Activated CD4-positive, alpha-beta memory T cell treated with anti-CD3 and anti-CD28 coated beads, Interleukin-2, amount 10 ng/mL, durations not matched to agents 7 days and 5 days (primary cell): Measurements from ENCODE around the gene SNED1. TPM values are rescaled to one million over a fixed set of nuclear protein-coding genes. Genes with fewer than 3 reads are reported as not detected.

ENCODE experiments used
- CTCF ChIA-PET: fragments of 350-600 bp; sonication (Branson Sonifier 250); formaldehyde crosslinking; loops from one replicate; lab custom pipeline; 2021; ENCODE audit warnings: antibody characterized with exemption, inconsistent platforms; lab: Charles Lee
- POLR2A ChIA-PET: fragments of 350-600 bp; sonication (Branson Sonifier 250); formaldehyde crosslinking; loops from one replicate; lab custom pipeline; 2021; ENCODE audit warnings: antibody characterized with exemption; lab: Charles Lee
- DNase-seq: peaks from one replicate; pipeline ENCODE4 v3.0.0-alpha.2; 2020
- H3K27ac Mint-ChIP-seq: one replicate; pipeline ENCODE4 v1.8.0; 2021; ENCODE audit warnings: mild to moderate bottlenecking, mixed read lengths
- H3K27me3 Mint-ChIP-seq: one replicate; pipeline ENCODE4 v1.8.0; 2021; ENCODE audit warnings: mixed read lengths
- H3K36me3 Mint-ChIP-seq: one replicate; pipeline ENCODE4 v1.8.0; 2021; ENCODE audit warnings: low read depth, mixed read lengths
- H3K4me1 Mint-ChIP-seq: one replicate; pipeline ENCODE4 v1.8.0; 2021; ENCODE audit warnings: mixed read lengths
- H3K4me3 Mint-ChIP-seq: one replicate; pipeline ENCODE4 v1.8.0; 2021; ENCODE audit warnings: mild to moderate bottlenecking, mixed read lengths
- H3K9me3 Mint-ChIP-seq: one replicate; pipeline ENCODE4 v1.8.0; 2021; ENCODE audit warnings: mixed read lengths
- total RNA-seq, 2 experiments: library from RNA; stranded (reverse); gene quantifications; one replicate each; pipeline ENCODE4 v1.2.3, GENCODE V29; 2021

SNED1 gene
- total RNA-seq, 2 experiments from 2014 or later = 32.6 to 34.3 TPM

DNA sequence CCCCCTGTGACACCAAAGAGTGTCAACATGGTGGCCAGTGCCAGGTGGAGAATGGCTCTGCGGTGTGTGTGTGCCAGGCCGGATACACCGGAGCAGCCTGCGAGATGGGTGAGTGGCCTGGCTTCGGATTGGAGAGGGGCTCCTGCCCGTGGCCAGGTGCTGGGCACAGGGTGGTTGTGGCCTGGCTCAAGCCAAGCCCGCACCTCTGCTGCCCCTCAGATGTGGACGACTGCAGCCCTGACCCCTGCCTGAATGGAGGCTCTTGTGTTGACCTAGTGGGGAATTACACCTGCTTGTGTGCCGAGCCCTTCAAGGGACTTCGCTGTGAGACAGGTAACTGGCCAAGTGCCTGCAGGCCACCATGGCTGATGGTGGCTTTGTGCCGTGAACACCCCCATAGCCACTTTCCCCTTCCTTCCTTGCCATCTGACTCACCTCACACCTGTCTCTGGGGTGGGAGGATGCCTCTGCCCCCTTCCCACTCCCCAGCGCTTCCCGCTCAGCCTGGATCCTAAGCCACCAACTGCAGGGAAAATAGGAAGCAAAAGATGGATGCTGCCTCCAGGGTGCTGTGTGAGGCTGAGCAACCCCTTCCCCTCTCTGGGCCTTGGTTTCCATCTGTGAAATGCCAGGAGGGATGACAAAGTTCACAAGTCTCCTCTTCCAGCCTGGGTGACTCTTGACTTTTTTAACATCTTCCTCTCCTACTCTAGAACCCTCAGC, 41.8 kb downstream of the SNED1 start:
- Mint-ChIP-seq H3K4me1 (peaks cover 50% of the 10 kb centered on the region), H3K27ac (no peak overlapping the region), H3K4me3 (no peak overlapping the region), H3K9me3 (no peaks in the 10 kb centered on the region), H3K36me3 (peaks cover 26% of the 10 kb centered on the region), H3K27me3 (peaks cover 9% of the 10 kb centered on the region)
- POLR2A ChIA-PET = interaction anchor here (1.0 kb wide), 1 partner anchor 11 kb away, joined by 3 read pairs; no protein-coding TSS in a partner anchor
- DNase-seq = no peak
- CTCF ChIA-PET = no interaction called here

DNA sequence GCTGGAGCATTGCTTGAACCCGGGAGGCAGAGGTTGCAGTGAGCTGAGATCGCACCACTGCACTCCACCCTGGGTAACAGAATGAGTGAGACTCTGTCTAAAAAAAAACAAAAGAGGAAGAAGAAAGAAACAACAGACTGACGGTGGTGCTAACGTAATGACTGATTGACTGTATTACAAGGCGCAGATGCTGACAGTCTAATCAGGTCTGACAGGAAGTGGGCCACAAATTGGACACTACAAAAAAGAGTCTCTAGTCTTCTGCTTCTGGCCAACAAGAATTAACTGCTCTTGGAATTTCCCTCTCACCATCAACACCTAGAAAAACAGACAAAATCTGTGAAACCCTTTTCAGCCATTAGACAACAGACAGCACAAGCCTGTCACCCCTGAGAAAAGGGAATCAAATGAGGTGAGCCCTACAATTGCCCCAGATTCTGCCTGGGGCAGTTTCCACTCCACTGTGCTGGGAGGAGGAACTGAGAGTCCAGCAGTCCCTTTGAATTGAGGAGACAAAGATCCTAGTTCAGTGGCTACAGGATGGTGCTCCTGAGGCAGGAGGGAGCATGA, 43.3 kb downstream of the SNED1 start:
- no peak for DNase-seq
- CTCF ChIA-PET = interaction anchor here (0.6 kb wide), 1 partner anchor 18 kb away, joined by 3 read pairs; no protein-coding TSS in a partner anchor
- peaks cover 9% of the 10 kb centered on the region for H3K27me3 Mint-ChIP-seq
- no peaks in the 10 kb centered on the region for H3K9me3 Mint-ChIP-seq
- H3K36me3 Mint-ChIP-seq = peaks cover 27% of the 10 kb centered on the region
- H3K4me3 Mint-ChIP-seq = no peak overlapping the region
- POLR2A ChIA-PET = no interaction called here
- H3K4me1 Mint-ChIP-seq = peaks cover 47% of the 10 kb centered on the region
- H3K27ac Mint-ChIP-seq = peak overlapping the region; percentile 8

DNA sequence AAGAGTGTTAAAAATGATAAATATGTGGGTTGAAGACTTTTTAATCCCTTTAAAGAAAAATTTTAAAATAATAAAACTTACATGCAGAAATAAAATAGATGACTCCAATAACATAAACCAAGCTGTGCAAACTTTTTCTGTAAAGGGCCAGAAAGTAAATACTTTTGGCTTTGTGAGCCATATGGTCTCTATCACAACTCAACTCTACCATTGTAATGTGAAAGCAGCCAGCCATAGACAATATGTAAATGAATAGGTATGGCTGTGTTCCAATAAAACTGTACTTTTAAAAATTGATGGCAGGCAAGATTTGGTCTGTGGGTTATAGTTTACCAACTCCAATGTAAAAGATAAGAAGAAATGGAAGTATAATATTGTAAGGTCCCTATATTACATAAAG, 45.2 kb downstream of the SNED1 start:
- H3K4me1 Mint-ChIP-seq = peaks cover 31% of the 10 kb centered on the region
- CTCF ChIA-PET = no interaction called here
- DNase-seq = no peak
- H3K9me3 Mint-ChIP-seq = no peaks in the 10 kb centered on the region
- H3K4me3 Mint-ChIP-seq = no peak overlapping the region
- no peak overlapping the region for H3K27ac Mint-ChIP-seq
- POLR2A ChIA-PET = no interaction called here
- peaks cover 24% of the 10 kb centered on the region for H3K36me3 Mint-ChIP-seq
- H3K27me3 Mint-ChIP-seq = peaks cover 9% of the 10 kb centered on the region

GRCh38 chr2:241047253-241048010, 49.0 kb downstream of the SNED1 start:
- Mint-ChIP-seq H3K4me1 (peaks cover 3% of the 10 kb centered on the region), H3K9me3 (no peaks in the 10 kb centered on the region), H3K36me3 (peaks cover 11% of the 10 kb centered on the region), H3K4me3 (no peak overlapping the region), H3K27ac (no peak overlapping the region), H3K27me3 (peaks cover 9% of the 10 kb centered on the region)
- CTCF ChIA-PET = interaction anchor here (0.7 kb wide), 1 partner anchor 133 kb away, joined by 3 read pairs; no protein-coding TSS in a partner anchor
- POLR2A ChIA-PET = no interaction called here
- DNase-seq = no peak

DNA sequence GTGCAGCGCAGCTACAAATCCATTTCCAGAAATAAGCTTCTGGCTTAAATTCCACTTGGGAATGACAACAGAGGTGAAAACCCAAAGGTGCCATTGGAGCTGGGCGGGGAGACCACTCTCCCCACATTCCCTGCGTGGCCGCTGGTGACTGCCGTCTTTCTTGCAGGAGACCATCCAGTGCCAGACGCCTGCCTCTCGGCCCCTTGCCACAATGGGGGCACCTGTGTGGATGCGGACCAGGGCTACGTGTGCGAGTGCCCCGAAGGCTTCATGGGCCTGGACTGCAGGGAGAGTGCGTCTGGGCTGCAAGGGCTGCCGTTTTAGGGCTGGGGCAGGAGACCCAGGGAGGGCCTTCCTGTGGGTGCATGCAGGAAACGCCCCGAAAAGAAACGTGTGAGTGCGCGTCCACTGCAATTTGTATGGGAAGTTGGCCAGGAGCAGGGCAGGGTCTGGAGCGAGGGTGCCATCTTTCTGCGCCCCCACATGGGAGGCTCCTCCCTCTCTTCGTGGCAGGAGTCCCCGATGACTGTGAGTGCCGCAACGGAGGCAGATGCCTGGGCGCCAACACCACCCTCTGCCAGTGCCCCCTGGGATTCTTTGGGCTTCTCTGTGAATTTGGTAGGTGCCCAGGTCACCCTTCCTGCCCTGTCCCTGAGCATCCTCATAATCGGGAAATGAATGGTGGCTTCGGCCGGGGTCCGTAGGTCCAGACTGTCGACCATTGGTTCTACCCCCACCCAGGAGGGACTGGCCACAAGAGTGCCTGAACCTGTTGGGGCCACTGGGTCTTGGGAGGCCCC, 49.9 kb downstream of the SNED1 start:
- Mint-ChIP-seq H3K27me3 (peaks cover 4% of the 10 kb centered on the region), H3K9me3 (no peaks in the 10 kb centered on the region), H3K4me3 (no peak overlapping the region), H3K27ac (no peak overlapping the region), H3K4me1 (no peaks in the 10 kb centered on the region), H3K36me3 (peaks cover 8% of the 10 kb centered on the region)
- ChIA-PET POLR2A (no interaction called here), CTCF (interaction anchor here (0.8 kb wide), 1 partner anchor 531 kb away, joined by 3 read pairs; no protein-coding TSS in a partner anchor)
- DNase-seq = no peak

DNA sequence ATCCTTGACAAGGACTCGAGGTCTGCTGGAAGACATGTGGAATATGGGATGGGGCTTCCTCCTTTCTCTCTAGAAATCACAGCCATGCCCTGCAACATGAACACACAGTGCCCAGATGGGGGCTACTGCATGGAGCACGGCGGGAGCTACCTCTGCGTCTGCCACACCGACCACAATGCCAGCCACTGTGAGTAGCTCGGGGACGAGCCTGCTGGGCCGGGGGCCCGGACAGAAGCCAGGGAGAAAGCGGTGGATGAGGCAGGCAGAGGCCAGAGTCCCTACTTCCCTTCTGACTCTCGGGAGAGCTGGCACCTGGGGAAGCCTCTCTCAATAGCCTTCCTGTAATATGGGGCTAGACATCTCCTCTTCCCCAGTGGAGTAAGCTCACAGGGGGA, 50.5 kb downstream of the SNED1 start:
- CTCF ChIA-PET = interaction anchor here (0.8 kb wide), 1 partner anchor 531 kb away, joined by 3 read pairs; no protein-coding TSS in a partner anchor
- Mint-ChIP-seq H3K27me3 (peaks cover 4% of the 10 kb centered on the region), H3K36me3 (peaks cover 8% of the 10 kb centered on the region), H3K27ac (no peak overlapping the region), H3K4me3 (no peak overlapping the region), H3K4me1 (no peaks in the 10 kb centered on the region), H3K9me3 (no peaks in the 10 kb centered on the region)
- DNase-seq = no peak
- POLR2A ChIA-PET = no interaction called here

- H3K9me3 Mint-ChIP-seq = no peaks in the 10 kb centered on the region
- H3K4me3 Mint-ChIP-seq = no peak overlapping the region
- H3K27me3 Mint-ChIP-seq = peaks cover 3% of the 10 kb centered on the region
- peaks cover 10% of the 10 kb centered on the region for H3K36me3 Mint-ChIP-seq
- H3K4me1 Mint-ChIP-seq = no peaks in the 10 kb centered on the region
- peak; percentile 16 for DNase-seq
- ChIA-PET CTCF (no interaction called here), POLR2A (no interaction called here)
- no peak overlapping the region for H3K27ac Mint-ChIP-seq
Observed at GRCh38 chr2:241049739-241050623, 51.6 kb downstream of the SNED1 start.

DNA sequence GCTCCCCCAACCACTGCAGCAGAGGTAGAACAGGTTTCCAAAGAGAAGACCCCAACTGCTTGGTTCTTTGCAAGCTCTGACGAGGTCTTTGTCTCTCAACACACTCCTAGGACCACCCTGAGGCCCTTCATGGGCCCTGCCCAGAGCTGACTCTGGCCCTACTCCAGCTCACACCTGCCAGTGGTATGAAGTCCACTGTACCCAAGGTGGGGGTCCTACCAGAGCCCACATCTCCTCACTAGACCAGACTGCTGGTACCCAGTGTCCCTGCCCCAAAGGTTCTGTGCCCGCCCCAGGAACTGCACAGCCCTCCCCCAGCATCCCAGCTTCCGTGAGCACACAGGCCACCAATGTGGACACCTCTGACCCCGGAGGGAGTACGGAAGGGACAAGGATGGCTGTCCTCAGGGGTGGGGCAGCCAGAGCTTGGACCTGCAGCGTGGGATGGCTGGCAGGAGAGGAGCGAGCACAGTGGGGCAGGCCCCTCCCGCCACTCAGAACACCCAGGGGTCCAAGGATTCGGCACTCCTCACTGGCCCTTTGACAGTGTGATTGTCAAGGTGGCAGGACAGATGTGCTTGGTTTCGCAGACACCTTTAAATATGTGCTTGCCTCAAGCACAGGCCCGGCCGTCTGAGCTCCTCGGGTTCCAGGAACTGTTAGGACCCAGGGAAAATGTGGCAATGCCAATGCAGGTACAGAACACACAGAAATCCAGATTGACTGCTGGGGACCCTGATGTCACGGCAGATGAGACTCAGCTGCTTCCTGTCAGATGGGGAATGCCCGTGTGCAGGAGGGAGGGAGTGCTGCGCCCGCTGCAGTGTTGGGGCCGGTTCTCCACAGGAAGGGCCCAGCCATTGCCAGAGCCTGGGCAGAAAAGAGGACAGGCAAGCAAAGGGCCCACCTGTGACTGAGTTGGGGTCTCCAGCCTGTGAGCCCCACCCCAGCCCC, 52.5 kb downstream of the SNED1 start:
- H3K4me1 Mint-ChIP-seq = no peaks in the 10 kb centered on the region
- no peaks in the 10 kb centered on the region for H3K9me3 Mint-ChIP-seq
- H3K27me3 Mint-ChIP-seq = no peaks in the 10 kb centered on the region
- peaks cover 7% of the 10 kb centered on the region for H3K36me3 Mint-ChIP-seq
- CTCF ChIA-PET = no interaction called here
- H3K4me3 Mint-ChIP-seq = no peak overlapping the region
- no peak overlapping the region for H3K27ac Mint-ChIP-seq
- POLR2A ChIA-PET = interaction anchor here (1.3 kb wide), 1 partner anchor 11 kb away, joined by 3 read pairs; no protein-coding TSS in a partner anchor
- peak; percentile 10 for DNase-seq

- ChIA-PET CTCF (no interaction called here), POLR2A (interaction anchor here (1.3 kb wide), 1 partner anchor 12 kb away, joined by 3 read pairs; no protein-coding TSS in a partner anchor)
- Mint-ChIP-seq H3K4me3 (no peak overlapping the region), H3K4me1 (no peaks in the 10 kb centered on the region), H3K36me3 (peaks cover 7% of the 10 kb centered on the region), H3K27me3 (no peaks in the 10 kb centered on the region), H3K9me3 (no peaks in the 10 kb centered on the region), H3K27ac (no peak overlapping the region)
- DNase-seq = no peak
Observed at GRCh38 chr2:241051578-241052487, 53.4 kb downstream of the SNED1 start.

DNA sequence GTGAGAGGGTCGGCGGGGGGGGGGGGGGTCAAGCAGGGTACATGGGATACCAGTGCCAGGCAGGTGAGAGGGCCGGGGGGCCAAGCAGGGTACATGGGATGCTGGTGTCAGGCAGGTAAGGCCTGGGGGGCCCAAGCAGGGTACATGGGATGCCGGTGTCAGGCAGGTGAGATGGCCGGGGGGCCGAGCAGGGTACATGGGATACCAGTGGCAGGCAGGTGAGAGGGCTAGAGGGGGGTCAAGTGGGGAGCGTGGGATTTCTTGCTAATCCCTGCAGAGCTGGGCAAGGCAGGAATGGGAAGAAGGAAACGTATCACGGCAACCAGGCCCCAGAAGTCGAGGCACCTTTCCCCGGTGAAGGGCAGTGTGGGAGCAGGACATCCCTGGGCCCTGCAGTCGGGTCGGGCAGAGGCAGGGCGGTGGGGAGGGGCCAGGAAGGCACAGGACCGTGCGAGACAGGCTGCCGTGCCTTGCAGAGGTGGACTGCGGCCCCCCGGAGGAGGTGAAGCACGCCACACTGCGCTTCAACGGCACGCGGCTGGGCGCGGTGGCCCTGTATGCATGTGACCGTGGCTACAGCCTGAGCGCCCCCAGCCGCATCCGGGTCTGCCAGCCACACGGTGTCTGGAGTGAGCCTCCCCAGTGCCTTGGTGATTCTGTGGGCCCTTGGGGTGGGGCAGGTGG, 54.4 kb downstream of the SNED1 start:
- ChIA-PET POLR2A (no interaction called here), CTCF (no interaction called here)
- H3K4me1 Mint-ChIP-seq = no peaks in the 10 kb centered on the region

More for the DNA sequence above, 54.4 kb downstream of the SNED1 start:
- H3K4me3 Mint-ChIP-seq = no peak overlapping the region
- no peak overlapping the region for H3K27ac Mint-ChIP-seq
- peak; percentile 13 for DNase-seq
- no peaks in the 10 kb centered on the region for H3K9me3 Mint-ChIP-seq
- H3K36me3 Mint-ChIP-seq = peaks cover 7% of the 10 kb centered on the region
- H3K27me3 Mint-ChIP-seq = no peaks in the 10 kb centered on the region
